ENCODE measurements around the gene DCN.

The DCN gene

GRCh38 chr12:91109148-91109564 is 73.5 kb downstream of the DCN start:
- Histone ChIP-seq H3K4ac (ENCODE audit: low read depth in 1 of 2, low read length in 2 of 2) (no peak overlapping the region), H2BK5ac (ENCODE audit: low read depth, low read length, poor library complexity, severe bottlenecking) (no peak overlapping the region), H3K23ac (ENCODE audit: low read length in 2 of 2) (no peak overlapping the region), H3K18ac (ENCODE audit: low read depth in 1 of 2, low read length in 2 of 2) (no peak overlapping the region), H3K9me3 (ENCODE audit: control insufficient read depth, low read length) (no peaks in the 10 kb centered on the region), H3K9ac (ENCODE audit: low read length) (peak overlapping the region; percentile 94), H3K27ac (ENCODE audit: low read length, poor library complexity, severe bottlenecking) (no peak overlapping the region), H3K4me2 (ENCODE audit: low read length, poor library complexity, severe bottlenecking) (no peak overlapping the region), H4K91ac (ENCODE audit: low read length) (no peak overlapping the region), H3K4me3 (ENCODE audit: insufficient read depth in 1 of 2, low read depth in 1 of 2, low read length in 2 of 2) (peak overlapping the region in 1 of 2 experiments; percentile 77), H3K4me1 (ENCODE audit: control insufficient read depth, insufficient read depth, low read depth, low read length) (no peaks in the 10 kb centered on the region), H3K14ac (ENCODE audit: low read length in 2 of 2) (no peak overlapping the region), H2AK5ac (ENCODE audit: low read length, severe bottlenecking) (no peak overlapping the region), H3K79me1 (replicated peaks; ENCODE audit: low read length, poor library complexity, severe bottlenecking) (no peaks in the 10 kb centered on the region), H3K36me3 (ENCODE audit: control insufficient read depth in 1 of 2, insufficient read depth in 2 of 2, low read depth in 1 of 2, low read length in 2 of 2) (no peaks in the 10 kb centered on the region), H3K27me3 (ENCODE audit: control insufficient read depth in 1 of 2, insufficient read depth in 1 of 2, low read length in 2 of 2) (no peaks in the 10 kb centered on the region), H2AFZ (ENCODE audit: low read depth, low read length) (no peak overlapping the region), H2BK120ac (ENCODE audit: low read depth, low read length) (no peak overlapping the region), H4K8ac (ENCODE audit: low read length) (no peak overlapping the region), H2BK12ac (ENCODE audit: low read length in 2 of 2) (no peak overlapping the region), H2BK15ac (ENCODE audit: low read depth, poor library complexity, severe bottlenecking) (no peak overlapping the region)
- peak; percentile 83 for DNase-seq
- WGBS = 4% methylated on average over 6 of the region's 7 CpGs

- Histone ChIP-seq H3K14ac (ENCODE audit: low read length in 2 of 2) (no peak overlapping the region), H4K91ac (ENCODE audit: low read length) (no peak overlapping the region), H3K4me3 (ENCODE audit: insufficient read depth in 1 of 2, low read depth in 1 of 2, low read length in 2 of 2) (peak overlapping the region in 1 of 2 experiments; percentile 9), H3K4me1 (ENCODE audit: control insufficient read depth, insufficient read depth, low read depth, low read length) (no peaks in the 10 kb centered on the region), H3K23ac (ENCODE audit: low read length in 2 of 2) (no peak overlapping the region), H2BK120ac (ENCODE audit: low read depth, low read length) (no peak overlapping the region), H3K9me3 (ENCODE audit: control insufficient read depth, low read length) (no peaks in the 10 kb centered on the region), H2BK5ac (ENCODE audit: low read depth, low read length, poor library complexity, severe bottlenecking) (no peak overlapping the region), H3K18ac (ENCODE audit: low read depth in 1 of 2, low read length in 2 of 2) (no peak overlapping the region), H2BK12ac (ENCODE audit: low read length in 2 of 2) (no peak overlapping the region), H3K9ac (ENCODE audit: low read length) (peak overlapping the region; percentile 94), H3K27ac (ENCODE audit: low read length, poor library complexity, severe bottlenecking) (no peak overlapping the region), H4K8ac (ENCODE audit: low read length) (no peak overlapping the region), H2AFZ (ENCODE audit: low read depth, low read length) (no peak overlapping the region), H3K79me1 (replicated peaks; ENCODE audit: low read length, poor library complexity, severe bottlenecking) (no peaks in the 10 kb centered on the region), H3K36me3 (ENCODE audit: control insufficient read depth in 1 of 2, insufficient read depth in 2 of 2, low read depth in 1 of 2, low read length in 2 of 2) (peaks cover 0 to 6% of the 10 kb centered on the region in 2 experiments), H3K27me3 (ENCODE audit: control insufficient read depth in 1 of 2, insufficient read depth in 1 of 2, low read length in 2 of 2) (no peaks in the 10 kb centered on the region), H2BK15ac (ENCODE audit: low read depth, poor library complexity, severe bottlenecking) (no peak overlapping the region), H2AK5ac (ENCODE audit: low read length, severe bottlenecking) (no peak overlapping the region), H3K4me2 (ENCODE audit: low read length, poor library complexity, severe bottlenecking) (no peak overlapping the region), H3K4ac (ENCODE audit: low read depth in 1 of 2, low read length in 2 of 2) (no peak overlapping the region)
- DNase-seq = no peak
- WGBS = 82% methylated on average over 5 of the region's 5 CpGs
Measured at GRCh38 chr12:91108196-91108755, 74.3 kb downstream of the DCN start.

- Histone ChIP-seq H3K79me1 (replicated peaks; ENCODE audit: low read length, poor library complexity, severe bottlenecking) (no peaks in the 10 kb centered on the region), H3K27ac (ENCODE audit: low read length, poor library complexity, severe bottlenecking) (no peak overlapping the region), H3K27me3 (ENCODE audit: control insufficient read depth in 1 of 2, insufficient read depth in 1 of 2, low read length in 2 of 2) (no peaks in the 10 kb centered on the region), H3K9me3 (ENCODE audit: control insufficient read depth, low read length) (no peaks in the 10 kb centered on the region), H2AK5ac (ENCODE audit: low read length, severe bottlenecking) (no peak overlapping the region), H2BK120ac (ENCODE audit: low read depth, low read length) (no peak overlapping the region), H2AFZ (ENCODE audit: low read depth, low read length) (no peak overlapping the region), H3K36me3 (ENCODE audit: control insufficient read depth in 1 of 2, insufficient read depth in 2 of 2, low read depth in 1 of 2, low read length in 2 of 2) (peaks cover 0 to 12% of the 10 kb centered on the region in 2 experiments), H3K14ac (ENCODE audit: low read length in 2 of 2) (no peak overlapping the region), H4K91ac (ENCODE audit: low read length) (no peak overlapping the region), H3K4ac (ENCODE audit: low read depth in 1 of 2, low read length in 2 of 2) (no peak overlapping the region), H2BK12ac (ENCODE audit: low read length in 2 of 2) (no peak overlapping the region), H3K23ac (ENCODE audit: low read length in 2 of 2) (no peak overlapping the region), H2BK5ac (ENCODE audit: low read depth, low read length, poor library complexity, severe bottlenecking) (no peak overlapping the region), H3K4me3 (ENCODE audit: insufficient read depth in 1 of 2, low read depth in 1 of 2, low read length in 2 of 2) (no peak overlapping the region), H3K4me1 (ENCODE audit: control insufficient read depth, insufficient read depth, low read depth, low read length) (no peaks in the 10 kb centered on the region), H3K4me2 (ENCODE audit: low read length, poor library complexity, severe bottlenecking) (no peak overlapping the region), H3K18ac (ENCODE audit: low read depth in 1 of 2, low read length in 2 of 2) (no peak overlapping the region), H4K8ac (ENCODE audit: low read length) (no peak overlapping the region), H3K9ac (ENCODE audit: low read length) (no peak overlapping the region), H2BK15ac (ENCODE audit: low read depth, poor library complexity, severe bottlenecking) (no peak overlapping the region)
- DNase-seq = no peak
Measured at GRCh38 chr12:91106283-91106682, 76.3 kb downstream of the DCN start.

GRCh38 chr12:91105807-91106206 is 76.8 kb downstream of the DCN start:
- Histone ChIP-seq H3K9me3 (ENCODE audit: control insufficient read depth, low read length) (no peaks in the 10 kb centered on the region), H3K23ac (ENCODE audit: low read length in 2 of 2) (no peak overlapping the region), H2BK5ac (ENCODE audit: low read depth, low read length, poor library complexity, severe bottlenecking) (no peak overlapping the region), H3K4me1 (ENCODE audit: control insufficient read depth, insufficient read depth, low read depth, low read length) (no peaks in the 10 kb centered on the region), H4K8ac (ENCODE audit: low read length) (no peak overlapping the region), H3K36me3 (ENCODE audit: control insufficient read depth in 1 of 2, insufficient read depth in 2 of 2, low read depth in 1 of 2, low read length in 2 of 2) (peaks cover 0 to 12% of the 10 kb centered on the region in 2 experiments), H2BK12ac (ENCODE audit: low read length in 2 of 2) (no peak overlapping the region), H4K91ac (ENCODE audit: low read length) (no peak overlapping the region), H2BK15ac (ENCODE audit: low read depth, poor library complexity, severe bottlenecking) (no peak overlapping the region), H3K18ac (ENCODE audit: low read depth in 1 of 2, low read length in 2 of 2) (peak overlapping the region in 1 of 2 experiments; percentile 43), H2AK5ac (ENCODE audit: low read length, severe bottlenecking) (peak overlapping the region; percentile 85), H3K27me3 (ENCODE audit: control insufficient read depth in 1 of 2, insufficient read depth in 1 of 2, low read length in 2 of 2) (no peaks in the 10 kb centered on the region), H3K4me3 (ENCODE audit: insufficient read depth in 1 of 2, low read depth in 1 of 2, low read length in 2 of 2) (no peak overlapping the region), H3K14ac (ENCODE audit: low read length in 2 of 2) (no peak overlapping the region), H2BK120ac (ENCODE audit: low read depth, low read length) (no peak overlapping the region), H3K27ac (ENCODE audit: low read length, poor library complexity, severe bottlenecking) (no peak overlapping the region), H3K4me2 (ENCODE audit: low read length, poor library complexity, severe bottlenecking) (no peak overlapping the region), H3K79me1 (replicated peaks; ENCODE audit: low read length, poor library complexity, severe bottlenecking) (no peaks in the 10 kb centered on the region), H3K9ac (ENCODE audit: low read length) (no peak overlapping the region), H3K4ac (ENCODE audit: low read depth in 1 of 2, low read length in 2 of 2) (no peak overlapping the region), H2AFZ (ENCODE audit: low read depth, low read length) (no peak overlapping the region)
- peak; percentile 42 for DNase-seq
- 45% methylated on average over 3 of the region's 5 CpGs for WGBS
